ENCODE data around the gene GDF15. TPM values are rescaled to one million over a fixed set of nuclear protein-coding genes. Genes with fewer than 3 reads are reported as not detected.

Gene GDF15
- total and polyA plus RNA-seq, 11 donors, result 0.33 to 5.7 (median 0.93) TPM

DNA sequence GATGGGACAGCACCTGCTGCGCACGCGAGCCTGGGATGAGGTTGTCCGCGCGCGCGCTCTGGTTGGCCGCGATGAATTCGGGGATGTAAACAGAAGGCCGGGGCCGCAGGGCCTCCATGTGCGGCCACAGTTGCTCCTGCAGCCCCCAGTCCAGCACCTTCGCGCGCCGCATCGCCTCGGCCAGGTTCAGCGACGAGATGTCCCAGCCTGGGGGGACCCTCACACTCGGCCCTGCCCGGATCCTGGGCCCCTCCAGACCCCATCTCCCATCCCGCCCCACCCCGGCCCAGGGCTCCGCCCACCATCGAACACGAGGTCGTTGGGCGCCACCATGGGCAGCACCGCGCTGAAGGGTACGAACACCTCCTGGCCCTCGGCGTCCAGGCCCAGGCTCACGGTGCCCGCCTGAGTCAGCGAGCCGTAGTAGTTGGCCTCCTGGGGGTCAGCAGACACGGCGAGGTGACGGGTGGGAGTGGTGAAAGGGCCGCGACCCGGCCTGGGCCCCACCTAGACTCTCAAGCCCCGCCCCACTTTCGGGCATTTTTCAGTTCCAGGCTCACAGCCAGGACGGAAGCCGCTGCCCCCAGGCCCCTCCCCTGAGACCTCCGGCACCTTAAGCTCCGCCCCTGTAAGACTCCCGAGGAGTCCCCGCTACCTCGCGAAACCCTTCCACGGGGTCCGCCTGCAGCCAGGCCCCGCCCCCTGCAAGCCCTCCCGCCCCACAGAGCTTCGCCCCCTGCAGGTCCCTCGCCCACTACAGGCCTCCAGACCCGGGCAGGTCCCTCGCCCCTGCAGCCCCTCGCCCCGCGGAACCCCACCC lies 50.9 kb downstream of the GDF15 start:
- peak; percentile 84 to 90 (median 88) for DNase-seq
- peak overlapping the region; percentile 29 to 88 (median 64) for H3K4me3 ChIP-seq
- TF ChIP-seq, protein P1, sequence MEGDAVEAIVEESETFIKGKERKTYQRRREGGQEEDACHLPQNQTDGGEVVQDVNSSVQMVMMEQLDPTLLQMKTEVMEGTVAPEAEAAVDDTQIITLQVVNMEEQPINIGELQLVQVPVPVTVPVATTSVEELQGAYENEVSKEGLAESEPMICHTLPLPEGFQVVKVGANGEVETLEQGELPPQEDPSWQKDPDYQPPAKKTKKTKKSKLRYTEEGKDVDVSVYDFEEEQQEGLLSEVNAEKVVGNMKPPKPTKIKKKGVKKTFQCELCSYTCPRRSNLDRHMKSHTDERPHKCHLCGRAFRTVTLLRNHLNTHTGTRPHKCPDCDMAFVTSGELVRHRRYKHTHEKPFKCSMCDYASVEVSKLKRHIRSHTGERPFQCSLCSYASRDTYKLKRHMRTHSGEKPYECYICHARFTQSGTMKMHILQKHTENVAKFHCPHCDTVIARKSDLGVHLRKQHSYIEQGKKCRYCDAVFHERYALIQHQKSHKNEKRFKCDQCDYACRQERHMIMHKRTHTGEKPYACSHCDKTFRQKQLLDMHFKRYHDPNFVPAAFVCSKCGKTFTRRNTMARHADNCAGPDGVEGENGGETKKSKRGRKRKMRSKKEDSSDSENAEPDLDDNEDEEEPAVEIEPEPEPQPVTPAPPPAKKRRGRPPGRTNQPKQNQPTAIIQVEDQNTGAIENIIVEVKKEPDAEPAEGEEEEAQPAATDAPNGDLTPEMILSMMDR (IDR thresholded peaks at IDR 0.05), result peak in 1 of 12 donors; percentile 22
- TF ChIP-seq POLR2A (IDR thresholded peaks at IDR 0.05), result no peak
- H3K27ac ChIP-seq, result peak overlapping the region in 11 of 12 donors; percentile 24 to 88 (median 78)
- intact Hi-C loops (cut with DNase I), result no loop called here
- WGBS, 4 donors, result 20 to 43% (median 34%) methylated on average over 35 to 67 of the region's 67 CpGs
- H3K9me3 ChIP-seq, result no peaks in the 10 kb centered on the region
- H3K27me3 ChIP-seq, result no peaks in the 10 kb centered on the region
- H3K36me3 ChIP-seq, result peaks cover 0 to 19% (median 3%) of the 10 kb centered on the region in 9 donors
- ATAC-seq, result peak; percentile 22 to 70 (median 36)
- H3K4me1 ChIP-seq, result peaks cover 0 to 53% (median 38%) of the 10 kb centered on the region in 12 donors

DNA sequence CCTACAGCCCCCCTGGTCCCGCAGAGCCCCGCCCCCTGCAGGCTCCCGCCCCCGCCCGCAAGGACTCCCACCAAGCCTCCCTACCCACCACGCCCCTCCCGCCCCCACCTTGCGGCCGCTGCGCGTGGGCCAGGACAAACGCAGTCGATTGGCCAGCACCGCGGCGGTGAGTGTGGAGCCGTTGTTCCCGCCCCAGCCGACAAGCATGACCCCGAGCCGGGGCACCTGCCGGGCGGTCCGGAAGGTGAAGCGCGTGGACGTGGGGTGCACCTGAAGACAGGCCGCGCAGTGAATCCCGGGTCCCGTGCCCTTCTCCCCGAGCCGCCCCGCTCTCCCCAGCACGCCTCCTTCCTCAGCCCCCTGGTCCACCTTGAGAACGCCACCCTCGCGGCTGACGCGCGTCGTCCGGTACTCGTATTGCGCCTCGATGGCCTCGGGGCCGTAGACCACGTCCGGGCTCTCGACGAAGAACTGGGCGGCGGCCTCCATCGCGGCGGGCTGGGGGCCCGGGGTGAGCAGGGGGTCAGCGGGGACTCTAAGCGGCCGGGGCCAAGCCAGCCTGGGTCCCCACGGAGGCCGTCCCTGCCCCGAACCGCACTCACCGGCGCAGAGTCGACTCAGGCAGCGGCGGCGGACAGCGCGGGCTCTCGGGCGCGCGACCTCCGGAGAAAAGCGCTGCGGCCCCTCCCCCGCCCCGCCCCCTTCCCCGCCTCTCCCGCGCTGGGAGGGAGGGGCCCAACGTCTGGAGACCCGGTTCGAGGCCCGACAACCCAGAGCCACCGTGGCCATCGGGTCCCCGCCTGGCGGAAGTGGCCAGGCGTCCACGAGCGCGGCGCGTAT lies 51.8 kb downstream of the GDF15 start, which contains the start of gene ISYNA1:
TSS of gene ISYNA1 (minus strand) at position 643 of the 840 bp plus-strand sequence. CDS start at position 489, 154 bp downstream.
- WGBS, 4 donors, result 0 to 1% (median 1%) methylated on average over 35 to 99 of the region's 99 CpGs; no CpG with 5 or more reads in 1 of the 4 donors
- TF ChIP-seq POLR2A (IDR thresholded peaks at IDR 0.05), result peak in 1 of 2 donors; percentile 27
- TF ChIP-seq, protein P1 (IDR thresholded peaks at IDR 0.05), result no peak
- Histone ChIP-seq H3K4me1 (peaks cover 0 to 52% (median 36%) of the 10 kb centered on the region in 12 donors), H3K27ac (peak within 1 kb of the TSS; percentile 5 to 88 (median 81)), H3K9me3 (no peaks in the 10 kb centered on the region), H3K4me3 (peak within 1 kb of the TSS; percentile 29 to 88 (median 64)), H3K36me3 (peaks cover 0 to 19% (median 6%) of the 10 kb centered on the region in 9 donors), H3K27me3 (no peaks in the 10 kb centered on the region)
- intact Hi-C loops (cut with DNase I), result no loop called here
- peak in 3 of 4 donors; percentile 26 to 46 (median 32) for ATAC-seq
- peak in 4 of 5 donors; percentile 59 to 77 (median 76) for DNase-seq

DNA sequence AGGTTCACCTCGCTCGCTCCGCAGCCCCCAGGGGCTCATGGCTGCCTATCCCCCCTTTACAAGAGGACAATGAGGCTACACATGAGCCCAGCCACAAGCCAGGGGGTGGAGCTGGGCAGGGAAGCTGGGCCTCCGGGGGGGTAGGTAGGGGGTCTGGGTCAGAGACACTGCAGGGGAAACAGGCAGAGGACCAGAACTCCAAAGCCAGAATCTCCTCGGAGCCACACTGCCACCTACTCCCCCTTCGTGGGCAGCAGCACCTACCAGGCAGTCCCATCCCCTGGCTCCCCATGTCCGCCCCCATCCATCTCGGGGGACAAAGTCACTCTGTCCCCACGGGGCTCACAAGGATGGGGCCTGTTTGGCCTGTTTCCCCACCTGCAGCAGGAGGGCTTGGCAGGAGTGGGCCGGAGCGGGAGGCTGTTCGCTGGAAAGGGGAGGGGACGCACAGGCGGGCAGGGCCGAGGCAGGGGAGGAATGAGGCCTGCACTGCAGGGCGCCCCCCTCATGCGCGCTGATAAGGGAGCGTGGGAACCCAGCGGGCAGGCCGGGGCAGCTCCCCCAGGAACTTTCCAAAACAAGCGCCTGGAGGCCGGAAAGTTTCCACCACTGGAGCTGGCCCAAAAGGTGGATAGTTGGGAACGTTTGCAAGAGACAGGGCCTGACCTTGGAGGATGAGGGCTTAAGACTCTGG lies 52.5 kb downstream of the GDF15 start:
- TF ChIP-seq, protein P1 (IDR thresholded peaks at IDR 0.05), result no peak
- no peak for TF ChIP-seq POLR2A (IDR thresholded peaks at IDR 0.05)
- WGBS, 4 donors, result 9 to 17% (median 13%) methylated on average over 10 to 24 of the region's 24 CpGs
- peak overlapping the region in 10 of 12 donors; percentile 57 to 88 (median 68) for H3K4me3 ChIP-seq
- H3K36me3 ChIP-seq, result peaks cover 0 to 27% (median 10%) of the 10 kb centered on the region in 9 donors
- intact Hi-C loops (cut with DNase I), result no loop called here
- H3K27ac ChIP-seq, result peak overlapping the region in 11 of 12 donors; percentile 48 to 88 (median 82)
- H3K9me3 ChIP-seq, result no peaks in the 10 kb centered on the region
- peak in 4 of 5 donors; percentile 72 to 76 (median 74) for DNase-seq
- H3K4me1 ChIP-seq, result peaks cover 0 to 44% (median 29%) of the 10 kb centered on the region in 12 donors
- H3K27me3 ChIP-seq, result no peaks in the 10 kb centered on the region
- peak; percentile 2 to 52 (median 26) for ATAC-seq

Small RNA genes within 50 kb of the gene (microRNA-seq; reads per million reads assigned to microRNA genes)
- gene MIR3189, result 0 reads per million in 4 donors

Other genes starting within 250 kb of the GDF15 start
- 10 to 100 TPM; 17.9 to 28.6 (median 24.6) TPM for gene PIK3R2, start 233.0 kb upstream of the GDF15 start, total RNA-seq
- gene PIK3R2, start 233.0 kb upstream of the GDF15 start, polyA plus RNA-seq, result 1 to 10 TPM; 4.0 to 7.1 TPM
- 100 to 1,000 TPM in 2 of 9 donors, 10 to 100 TPM in 4, 1 to 10 TPM in 3; 9.0 to 455 (median 15.2) TPM for gene IFI30, start 212.3 kb upstream of the GDF15 start, total RNA-seq
- 10 to 100 TPM in 1 of 2 donors, 1 to 10 TPM in 1; 8.9 to 27.1 TPM for gene IFI30, start 212.3 kb upstream of the GDF15 start, polyA plus RNA-seq
- 10 to 100 TPM; 10.6 to 37.4 (median 14.8) TPM for gene MPV17L2, start 192.9 kb upstream of the GDF15 start, total RNA-seq
- gene MPV17L2, start 192.9 kb upstream of the GDF15 start, polyA plus RNA-seq, result 10 to 100 TPM; 24.7 to 59.3 TPM
- 10 to 100 TPM in 8 of 9 donors, 1 to 10 TPM in 1; 6.9 to 39.2 (median 31.5) TPM for gene RAB3A, start 182.1 kb upstream of the GDF15 start, total RNA-seq
- 10 to 100 TPM; 17.2 to 20.1 TPM for gene RAB3A, start 182.1 kb upstream of the GDF15 start, polyA plus RNA-seq
- 1 to 10 TPM in 5 of 9 donors, under 1 TPM in 3, not detected in 1; 0.16 to 3.6 (median 1.1) TPM for gene PDE4C, start 159.7 kb upstream of the GDF15 start, total RNA-seq
- 1 to 10 TPM in 1 of 2 donors, under 1 TPM in 1; 0.82 to 4.6 TPM for gene PDE4C, start 159.7 kb upstream of the GDF15 start, polyA plus RNA-seq
- 1 to 10 TPM in 4 of 9 donors, under 1 TPM in 5; 0.24 to 2.4 (median 0.75) TPM for gene IQCN, start 111.7 kb upstream of the GDF15 start, total RNA-seq
- gene IQCN, start 111.7 kb upstream of the GDF15 start, polyA plus RNA-seq, result 1 to 10 TPM in 1 of 2 donors, under 1 TPM in 1; 0.28 to 2.8 TPM
- 100 to 1,000 TPM in 7 of 9 donors, 10 to 100 TPM in 2; 80.2 to 352 (median 137) TPM for gene JUND, start 104.5 kb upstream of the GDF15 start, total RNA-seq
- gene JUND, start 104.5 kb upstream of the GDF15 start, polyA plus RNA-seq, result 100 to 1,000 TPM; 114 to 236 TPM
- gene LSM4, start 63.1 kb upstream of the GDF15 start, total RNA-seq, result 100 to 1,000 TPM in 5 of 9 donors, 10 to 100 TPM in 4; 65.8 to 167 (median 101) TPM
- 100 to 1,000 TPM; 127 to 171 TPM for gene LSM4, start 63.1 kb upstream of the GDF15 start, polyA plus RNA-seq
- gene PGPEP1, start 45.6 kb upstream of the GDF15 start, total RNA-seq, result 10 to 100 TPM; 22.5 to 58.6 (median 44.6) TPM
- gene PGPEP1, start 45.6 kb upstream of the GDF15 start, polyA plus RNA-seq, result 10 to 100 TPM; 26.7 to 31.8 TPM
- gene LRRC25, start 11.5 kb downstream of the GDF15 start, total RNA-seq, result 10 to 100 TPM in 2 of 9 donors, 1 to 10 TPM in 6, under 1 TPM in 1; 0.83 to 33.0 (median 3.1) TPM
- 1 to 10 TPM in 1 of 2 donors, under 1 TPM in 1; 0.88 to 2.8 TPM for gene LRRC25, start 11.5 kb downstream of the GDF15 start, polyA plus RNA-seq
- gene SSBP4, start 33.2 kb downstream of the GDF15 start, total RNA-seq, result 10 to 100 TPM; 23.5 to 89.8 (median 29.4) TPM
- gene SSBP4, start 33.2 kb downstream of the GDF15 start, polyA plus RNA-seq, result 10 to 100 TPM; 29.1 to 37.3 TPM
- gene ISYNA1, start 52.0 kb downstream of the GDF15 start, total RNA-seq, result 10 to 100 TPM; 17.6 to 60.6 (median 24.0) TPM
- 10 to 100 TPM; 14.0 to 52.6 TPM for gene ISYNA1, start 52.0 kb downstream of the GDF15 start, polyA plus RNA-seq
- gene ELL, start 135.9 kb downstream of the GDF15 start, total RNA-seq, result 10 to 100 TPM in 4 of 9 donors, 1 to 10 TPM in 5; 5.9 to 17.8 (median 9.1) TPM
- 1 to 10 TPM; 6.2 to 7.3 TPM for gene ELL, start 135.9 kb downstream of the GDF15 start, polyA plus RNA-seq
- 100 to 1,000 TPM; 136 to 353 (median 157) TPM for gene FKBP8, start 157.4 kb downstream of the GDF15 start, total RNA-seq
- gene FKBP8, start 157.4 kb downstream of the GDF15 start, polyA plus RNA-seq, result 100 to 1,000 TPM; 142 to 270 TPM
- gene KXD1, start 171.7 kb downstream of the GDF15 start, total RNA-seq, result 100 to 1,000 TPM in 1 of 9 donors, 10 to 100 TPM in 8; 36.1 to 116 (median 46.7) TPM
- gene KXD1, start 171.7 kb downstream of the GDF15 start, polyA plus RNA-seq, result 100 to 1,000 TPM in 1 of 2 donors, 10 to 100 TPM in 1; 36.9 to 106 TPM
- gene UBA52, start 185.7 kb downstream of the GDF15 start, total RNA-seq, result 100 to 1,000 TPM; 336 to 944 (median 761) TPM
- 100 to 1,000 TPM; 675 to 716 TPM for gene UBA52, start 185.7 kb downstream of the GDF15 start, polyA plus RNA-seq
- 100 to 1,000 TPM in 2 of 9 donors, 10 to 100 TPM in 7; 42.9 to 205 (median 68.2) TPM for gene REX1BD, start 202.6 kb downstream of the GDF15 start, total RNA-seq
- 100 to 1,000 TPM in 1 of 2 donors, 10 to 100 TPM in 1; 46.8 to 101 TPM for gene REX1BD, start 202.6 kb downstream of the GDF15 start, polyA plus RNA-seq
- 10 to 100 TPM in 4 of 9 donors, 1 to 10 TPM in 5; 2.8 to 60.5 (median 9.9) TPM for gene CRLF1, start 220.6 kb downstream of the GDF15 start, total RNA-seq
- gene CRLF1, start 220.6 kb downstream of the GDF15 start, polyA plus RNA-seq, result 10 to 100 TPM; 50.2 to 64.0 TPM
- 1 to 10 TPM in 5 of 9 donors, under 1 TPM in 4; 0.50 to 4.6 (median 1.1) TPM for gene TMEM59L, start 226.7 kb downstream of the GDF15 start, total RNA-seq
- 1 to 10 TPM; 1.5 to 5.1 TPM for gene TMEM59L, start 226.7 kb downstream of the GDF15 start, polyA plus RNA-seq

Data from heart left ventricle (tissue), 16 donors.